ENCODE results near the gene BSND. TPM values are rescaled to one million over a fixed set of nuclear protein-coding genes. Genes with fewer than 3 reads are reported as not detected.

The BSND gene
- total RNA-seq, 2 experiments from 2014 or later: not detected

DNA sequence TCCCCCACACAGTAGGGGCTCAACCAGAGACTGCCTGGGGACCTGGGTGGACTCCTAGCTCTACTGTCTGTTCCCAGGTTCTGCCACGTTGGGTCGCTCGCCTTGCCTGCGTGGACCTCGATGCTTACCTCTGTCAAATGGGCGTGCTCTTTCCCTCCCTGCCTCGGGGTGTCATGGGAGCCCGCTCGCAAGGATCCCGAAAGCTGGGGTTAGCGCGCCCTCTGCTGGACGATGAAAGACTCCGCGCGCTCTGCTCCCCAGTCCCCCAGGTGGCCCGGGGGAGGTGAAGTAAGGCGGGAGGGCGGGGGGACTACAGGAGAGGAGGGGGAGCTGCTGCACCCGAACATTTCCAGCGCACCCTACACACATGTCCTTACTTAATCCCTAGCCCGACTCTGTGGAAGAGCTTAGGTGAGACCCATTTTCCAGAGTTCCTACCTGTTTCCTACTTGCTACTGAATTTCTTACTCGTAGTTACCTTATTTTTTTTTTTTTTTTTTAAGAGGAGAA is 2.3 kb upstream of the BSND start:
- Mint-ChIP-seq H3K9me3 (no peaks in the 10 kb centered on the region), H3K27ac (peak overlapping the region; percentile 30), H3K4me3 (peak overlapping the region; percentile 18), H3K36me3 (no peaks in the 10 kb centered on the region), H3K27me3 (peaks cover 30% of the 10 kb centered on the region), H3K4me1 (ENCODE audit: low read depth) (peaks cover 21% of the 10 kb centered on the region)
- DNase-seq: peak; percentile 89
- CTCF ChIA-PET: interaction anchor here (0.7 to 8.3 kb wide), 15 partner anchors 10 to 149 kb away, joined by 3 to 261 read pairs (median 6); partner anchors contain the start of gene DHCR24
- POLR2A ChIA-PET: interaction anchor here (1.2 kb wide), 1 partner anchor 52 kb away, joined by 4 read pairs; no protein-coding TSS in a partner anchor
- intact Hi-C loops (cut with micrococcal nuclease): loop anchor here (1.0 kb wide), 2 partner anchors 46 to 51 kb away; no protein-coding TSS in a partner anchor

DNA sequence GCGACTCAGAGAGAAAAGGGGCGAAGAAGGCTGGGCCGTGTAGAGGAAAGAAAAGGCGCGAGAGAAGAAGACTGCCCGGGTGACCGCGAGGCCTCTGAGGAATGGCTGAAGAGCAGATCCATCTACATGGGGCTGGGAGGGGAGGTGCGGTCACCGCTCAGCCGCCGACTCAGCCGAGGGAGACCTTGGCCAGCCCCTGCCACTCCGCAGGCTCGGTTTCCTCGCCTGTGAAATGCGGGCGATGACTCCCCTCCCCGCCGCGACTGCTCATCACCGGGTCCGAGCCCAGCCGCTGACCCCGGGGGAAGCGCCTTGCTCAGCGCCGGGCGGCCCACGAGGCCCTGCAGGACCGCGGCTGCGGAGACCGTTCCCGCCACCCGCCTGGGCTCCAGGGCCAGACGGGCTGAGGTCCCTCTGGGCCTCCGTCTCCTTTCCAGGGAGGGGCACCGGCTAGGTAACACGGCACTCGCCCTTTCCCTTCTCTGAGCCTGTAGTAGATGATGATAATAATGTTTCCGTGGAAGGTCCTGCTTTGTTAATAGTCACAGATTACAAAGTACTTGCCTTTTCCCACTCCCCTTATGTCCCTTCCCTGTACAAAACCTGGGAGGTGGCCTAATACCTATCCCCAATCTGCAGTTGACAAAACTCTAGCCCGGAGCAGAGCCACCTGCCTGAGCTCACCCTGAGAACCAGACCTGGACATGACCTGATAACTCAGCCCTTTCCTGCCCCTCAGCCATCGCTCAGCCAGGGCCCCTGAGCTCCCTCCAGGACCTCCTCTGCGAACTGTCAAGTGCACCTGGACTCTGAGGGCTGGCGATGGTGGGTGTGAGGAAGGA is 1.6 kb upstream of the BSND start:
- Mint-ChIP-seq H3K9me3 (no peaks in the 10 kb centered on the region), H3K27ac (no peak overlapping the region), H3K4me1 (ENCODE audit: low read depth) (peaks cover 21% of the 10 kb centered on the region), H3K27me3 (peaks cover 30% of the 10 kb centered on the region), H3K4me3 (no peak overlapping the region), H3K36me3 (no peaks in the 10 kb centered on the region)
- CTCF ChIA-PET: interaction anchor here (0.7 to 8.3 kb wide), 13 partner anchors 10 to 944 kb away, joined by 3 to 261 read pairs (median 6); partner anchors contain the start of genes DHCR24 and TCEANC2
- intact Hi-C loops (cut with micrococcal nuclease): loop anchor here (1.0 kb wide), 2 partner anchors 47 to 52 kb away; no protein-coding TSS in a partner anchor
- peak; percentile 19 for DNase-seq
- POLR2A ChIA-PET: interaction anchor here (1.2 kb wide), 1 partner anchor 52 kb away, joined by 4 read pairs; no protein-coding TSS in a partner anchor

DNA sequence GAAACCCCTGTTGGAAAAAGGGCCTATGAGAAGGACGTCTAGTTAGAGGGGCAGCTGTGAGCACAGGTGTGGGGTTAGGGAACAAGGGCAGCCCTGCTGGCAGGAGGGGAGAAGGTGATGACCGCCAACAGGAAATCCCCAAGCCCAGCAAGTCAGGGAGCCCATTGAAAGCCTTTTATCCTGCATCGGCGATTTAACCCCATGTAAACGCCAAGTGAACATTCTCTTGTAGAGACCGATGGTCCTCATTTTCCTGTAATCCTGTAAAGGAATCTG is 1.1 kb upstream of the BSND start:
- Mint-ChIP-seq H3K36me3 (no peaks in the 10 kb centered on the region), H3K27ac (no peak overlapping the region), H3K4me1 (ENCODE audit: low read depth) (peaks cover 21% of the 10 kb centered on the region), H3K9me3 (no peaks in the 10 kb centered on the region), H3K4me3 (no peak overlapping the region), H3K27me3 (peaks cover 30% of the 10 kb centered on the region)
- DNase-seq: no peak
- intact Hi-C loops (cut with micrococcal nuclease): no loop called here
- POLR2A ChIA-PET: no interaction called here
- CTCF ChIA-PET: interaction anchor here (0.7 to 8.3 kb wide), 5 partner anchors 11 to 944 kb away, joined by 3 to 261 read pairs (median 23); partner anchors contain the start of gene TCEANC2

DNA sequence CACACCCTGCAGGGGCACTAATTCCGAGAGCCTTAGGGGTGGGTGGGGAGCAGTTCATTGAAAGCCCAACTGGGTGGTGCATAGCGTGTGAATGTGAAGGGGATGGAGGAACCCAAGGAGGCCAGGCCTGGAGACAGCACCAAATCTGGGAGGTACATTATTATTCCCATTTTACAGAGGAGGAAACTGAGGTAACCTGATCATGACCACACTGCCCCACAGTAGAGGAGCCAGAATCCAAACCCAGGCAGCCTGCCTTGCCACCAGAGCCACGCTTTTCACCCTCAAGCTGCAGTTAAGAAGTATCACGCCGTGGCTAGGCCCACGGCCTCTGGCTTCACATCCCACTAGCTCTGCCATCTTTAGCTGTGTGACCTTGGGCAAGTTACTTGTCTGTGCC is 633 bp upstream of the BSND start:
- CTCF ChIA-PET: interaction anchor here (1.1 to 8.3 kb wide), 3 partner anchors 24 to 49 kb away, joined by 3 to 261 read pairs (median 23); no protein-coding TSS in a partner anchor
- H3K9me3 Mint-ChIP-seq: no peaks in the 10 kb centered on the region
- no peaks in the 10 kb centered on the region for H3K36me3 Mint-ChIP-seq
- intact Hi-C loops (cut with micrococcal nuclease): no loop called here
- POLR2A ChIA-PET: no interaction called here
- no peak overlapping the region for H3K4me3 Mint-ChIP-seq
- H3K27me3 Mint-ChIP-seq: peaks cover 30% of the 10 kb centered on the region
- DNase-seq: no peak
- no peak overlapping the region for H3K27ac Mint-ChIP-seq
- peaks cover 21% of the 10 kb centered on the region for H3K4me1 Mint-ChIP-seq (ENCODE audit: low read depth)

DNA sequence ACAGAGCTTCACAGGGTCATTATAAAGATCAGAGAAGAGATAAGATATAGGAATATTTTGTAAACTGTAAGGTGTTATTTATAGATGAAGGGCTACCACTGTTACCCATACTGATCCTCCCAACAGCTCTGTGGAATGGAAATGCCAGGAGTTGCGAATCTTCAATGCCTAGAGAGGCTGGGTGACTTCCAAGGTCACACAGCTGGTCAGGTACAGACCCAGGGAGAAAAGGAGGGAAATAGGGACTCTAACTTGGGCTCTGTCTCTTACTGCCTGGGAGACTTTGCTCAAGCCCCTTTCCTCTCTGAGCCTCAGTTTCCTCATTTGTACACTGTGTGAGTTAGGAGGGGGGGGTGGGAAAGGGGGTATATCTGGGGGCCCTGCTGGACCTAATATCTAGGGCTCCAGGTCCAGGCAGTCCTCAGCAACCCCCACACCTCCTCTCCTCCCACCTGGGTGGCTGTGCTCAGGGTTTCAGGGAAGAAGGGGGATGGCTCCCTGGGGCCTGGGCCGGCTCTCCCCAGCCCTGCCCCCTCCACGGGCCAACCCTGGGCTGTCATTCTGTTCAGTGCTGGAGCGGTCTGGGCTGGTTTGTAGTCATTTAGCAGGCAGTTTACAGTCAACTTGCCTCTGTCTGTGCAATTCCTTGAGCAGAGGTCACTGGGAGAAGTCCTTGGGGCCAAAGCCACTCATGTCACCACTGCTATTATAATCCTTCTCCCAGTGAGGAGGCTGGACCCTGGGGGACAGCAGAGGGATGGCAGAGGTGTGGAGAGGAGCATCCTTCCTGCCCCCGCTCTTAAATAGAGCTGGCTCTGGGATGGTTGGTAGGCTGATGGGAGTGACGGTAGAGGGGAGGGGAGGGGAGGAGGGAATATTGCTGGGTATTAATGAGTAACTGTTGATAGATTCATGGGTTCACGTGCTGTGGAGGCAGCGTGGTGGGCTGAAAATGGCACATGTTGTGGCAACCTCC is 1.7 kb downstream of the BSND start:
- no peak for DNase-seq
- ChIA-PET POLR2A (no interaction called here), CTCF (interaction anchor here (0.9 to 1.5 kb wide), 4 partner anchors 22 to 55 kb away, joined by 3 to 5 read pairs (median 4); no protein-coding TSS in a partner anchor)
- Mint-ChIP-seq H3K27me3 (peaks cover 27% of the 10 kb centered on the region), H3K27ac (no peak overlapping the region), H3K4me3 (no peak overlapping the region), H3K36me3 (no peaks in the 10 kb centered on the region), H3K4me1 (ENCODE audit: low read depth) (peaks cover 18% of the 10 kb centered on the region), H3K9me3 (no peaks in the 10 kb centered on the region)
- intact Hi-C loops (cut with micrococcal nuclease): no loop called here

GRCh38 chr1:55001311-55001710 is 2.6 kb downstream of the BSND start:
- intact Hi-C loops (cut with micrococcal nuclease): no loop called here
- no peak for DNase-seq
- H3K4me1 Mint-ChIP-seq (ENCODE audit: low read depth): peaks cover 8% of the 10 kb centered on the region
- no peaks in the 10 kb centered on the region for H3K9me3 Mint-ChIP-seq
- no peaks in the 10 kb centered on the region for H3K36me3 Mint-ChIP-seq
- H3K27me3 Mint-ChIP-seq: peaks cover 19% of the 10 kb centered on the region
- POLR2A ChIA-PET: no interaction called here
- CTCF ChIA-PET: interaction anchor here (1.9 to 2.5 kb wide), 2 partner anchors 51 to 56 kb away, joined by 8 read pairs; no protein-coding TSS in a partner anchor
- H3K27ac Mint-ChIP-seq: no peak overlapping the region
- H3K4me3 Mint-ChIP-seq: no peak overlapping the region

DNA sequence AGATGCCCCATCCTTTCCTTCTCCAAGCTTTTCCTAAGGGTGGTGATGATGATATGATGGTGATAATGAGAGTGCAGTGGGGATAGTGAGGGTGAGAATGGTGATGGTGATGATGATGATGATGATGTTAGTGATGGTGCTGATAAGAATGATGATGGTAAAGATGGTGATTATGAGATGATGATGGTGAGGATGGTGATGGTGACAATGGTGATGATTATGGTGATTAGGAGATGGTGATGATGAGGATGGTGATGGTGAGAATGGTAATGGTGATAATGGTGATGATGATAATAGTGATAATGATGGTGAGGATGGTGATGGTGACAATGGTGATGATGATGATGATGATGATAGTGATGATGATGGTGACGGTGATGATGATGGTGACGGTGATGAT is 4.0 kb downstream of the BSND start:
- Mint-ChIP-seq H3K27ac (no peak overlapping the region), H3K4me3 (no peak overlapping the region), H3K27me3 (peaks cover 8% of the 10 kb centered on the region), H3K9me3 (no peaks in the 10 kb centered on the region), H3K36me3 (no peaks in the 10 kb centered on the region), H3K4me1 (ENCODE audit: low read depth) (no peaks in the 10 kb centered on the region)
- ChIA-PET POLR2A (no interaction called here), CTCF (interaction anchor here (1.9 to 2.5 kb wide), 2 partner anchors 52 to 58 kb away, joined by 8 read pairs; no protein-coding TSS in a partner anchor)
- no peak for DNase-seq
- intact Hi-C loops (cut with micrococcal nuclease): no loop called here

DNA sequence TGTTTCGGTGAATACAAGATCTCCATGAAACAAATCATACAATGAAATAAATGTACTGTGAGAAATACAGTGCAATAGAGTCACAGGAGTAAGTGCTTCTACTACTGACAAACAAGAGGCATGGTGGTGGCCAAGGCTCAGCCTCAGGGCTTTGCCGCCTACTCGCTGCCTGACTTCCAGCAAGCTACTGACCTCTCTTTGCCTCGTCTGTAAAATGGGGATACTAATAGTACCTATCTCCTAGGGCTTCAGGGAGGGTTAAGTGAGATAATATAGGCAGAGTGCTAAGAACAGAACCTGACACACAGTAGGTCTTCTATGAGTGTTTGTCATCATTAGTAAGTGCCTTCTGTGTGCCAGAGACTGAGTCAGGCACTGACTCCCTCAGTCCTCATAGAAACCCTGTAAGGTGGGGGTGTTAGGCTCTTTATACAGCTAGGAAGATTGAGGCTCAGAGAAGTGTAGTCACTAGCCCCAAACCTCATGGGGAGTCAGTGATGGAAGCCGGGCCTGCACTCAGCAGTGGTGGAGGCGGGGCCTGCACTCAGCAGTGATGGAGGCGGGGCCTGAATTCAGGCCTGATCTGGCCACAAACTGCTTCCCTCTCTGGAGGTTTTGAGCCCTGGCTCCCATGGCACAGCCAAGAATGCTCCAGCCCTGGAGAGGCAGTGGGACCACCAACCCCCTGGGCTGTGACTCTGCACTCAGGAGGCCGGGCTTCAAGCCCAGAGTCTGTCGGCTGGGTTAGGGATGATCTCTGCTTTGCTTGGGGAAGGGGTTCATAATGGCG is 6.8 kb downstream of the BSND start:
- peaks cover 2% of the 10 kb centered on the region for H3K27me3 Mint-ChIP-seq
- POLR2A ChIA-PET: no interaction called here
- no peaks in the 10 kb centered on the region for H3K4me1 Mint-ChIP-seq (ENCODE audit: low read depth)
- H3K27ac Mint-ChIP-seq: no peak overlapping the region
- CTCF ChIA-PET: interaction anchor here (1.2 kb wide), 1 partner anchor 16 kb away, joined by 3 read pairs; no protein-coding TSS in a partner anchor
- no peak overlapping the region for H3K4me3 Mint-ChIP-seq
- intact Hi-C loops (cut with micrococcal nuclease): no loop called here
- no peaks in the 10 kb centered on the region for H3K9me3 Mint-ChIP-seq
- H3K36me3 Mint-ChIP-seq: no peaks in the 10 kb centered on the region
- DNase-seq: no peak

GRCh38 chr1:55006931-55007330 is 8.2 kb downstream of the BSND start:
- no peaks in the 10 kb centered on the region for H3K4me1 Mint-ChIP-seq (ENCODE audit: low read depth)
- no peak overlapping the region for H3K4me3 Mint-ChIP-seq
- H3K27me3 Mint-ChIP-seq: no peaks in the 10 kb centered on the region
- no peak for DNase-seq
- no peak overlapping the region for H3K27ac Mint-ChIP-seq
- ChIA-PET POLR2A (no interaction called here), CTCF (interaction anchor here (1.2 to 2.8 kb wide), 3 partner anchors 15 to 62 kb away, joined by 3 to 10 read pairs (median 4); no protein-coding TSS in a partner anchor)
- intact Hi-C loops (cut with micrococcal nuclease): no loop called here
- H3K36me3 Mint-ChIP-seq: no peaks in the 10 kb centered on the region
- H3K9me3 Mint-ChIP-seq: no peaks in the 10 kb centered on the region

DNA sequence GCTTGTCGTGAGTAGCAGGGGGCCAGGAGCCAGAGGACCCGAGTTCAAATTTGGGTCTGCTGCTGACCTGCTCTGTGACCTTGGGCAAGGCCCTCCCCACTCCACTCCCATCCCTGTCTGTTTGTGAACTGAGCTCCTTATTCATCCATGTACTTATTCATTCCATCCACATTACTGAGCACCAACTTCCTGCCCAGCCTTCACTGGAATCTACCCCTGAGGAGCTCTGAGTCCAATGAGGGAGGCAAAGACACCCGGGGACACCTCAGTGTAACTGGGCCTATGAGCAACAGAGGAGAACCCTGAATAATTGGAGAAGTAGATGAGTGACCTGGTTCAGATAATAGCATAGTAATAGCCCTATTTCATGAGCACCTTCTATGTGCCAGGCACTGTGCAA is 8.9 kb downstream of the BSND start:
- H3K4me1 Mint-ChIP-seq (ENCODE audit: low read depth): no peaks in the 10 kb centered on the region
- H3K9me3 Mint-ChIP-seq: no peaks in the 10 kb centered on the region
- H3K27ac Mint-ChIP-seq: no peak overlapping the region
- DNase-seq: no peak
- H3K27me3 Mint-ChIP-seq: no peaks in the 10 kb centered on the region
- intact Hi-C loops (cut with micrococcal nuclease): no loop called here
- ChIA-PET POLR2A (no interaction called here), CTCF (interaction anchor here (1.4 to 2.8 kb wide), 2 partner anchors 15 to 62 kb away, joined by 4 to 10 read pairs; no protein-coding TSS in a partner anchor)
- H3K4me3 Mint-ChIP-seq: no peak overlapping the region
- no peaks in the 10 kb centered on the region for H3K36me3 Mint-ChIP-seq

Data from activated CD4-positive, alpha-beta memory T cell treated with anti-CD3 and anti-CD28 coated beads for 36 hours (primary cell).